ENCODE results near the gene RNF144A. TPM values are rescaled to one million over a fixed set of nuclear protein-coding genes. Genes with fewer than 3 reads are reported as not detected.

RNF144A gene
- total and polyA plus RNA-seq, 2 experiments from 2014 or later: 5.4 to 10.1 TPM

GRCh38 chr2:6939071-6939470 is 21.9 kb downstream of the RNF144A start:
- Histone ChIP-seq H3K9me3 (ENCODE audit: low read depth) (no peaks in the 10 kb centered on the region), H3K9me2 (replicated peaks; ENCODE audit: insufficient read depth) (no peaks in the 10 kb centered on the region), H3K27me3 (no peaks in the 10 kb centered on the region), H3K27ac (no peak overlapping the region), H3K4me2 (no peak overlapping the region), H4K20me1 (ENCODE audit: insufficient read depth, poor library complexity, severe bottlenecking) (no peaks in the 10 kb centered on the region), H3K79me2 (peaks cover 12% of the 10 kb centered on the region), H2AFZ (no peak overlapping the region), H3K4me1 (ENCODE audit: insufficient read depth) (no peaks in the 10 kb centered on the region), H3K36me3 (replicated peaks; ENCODE audit: insufficient read depth, low read depth) (no peaks in the 10 kb centered on the region), H3K4me3 (no peak overlapping the region)
- DNase-seq (ENCODE audit: low spot score): no peak
- 93% methylated on average over 2 of the region's 2 CpGs for WGBS (ENCODE audit: low lambda C conversion rate, missing lambda C conversion rate)
- TF ChIP-seq EZH2phosphoT487 (IDR thresholded peaks at IDR 0.05; ENCODE audit: low read depth, severe bottlenecking, unreplicated experiment): no peak
- TF ChIP-seq EZH2 (IDR thresholded peaks at IDR 0.05; ENCODE audit: borderline replicate concordance): no peak
- no peak for TF ChIP-seq CTCF (IDR thresholded peaks at IDR 0.05; ENCODE audit: poor library complexity)

GRCh38 chr2:6940820-6941219 is 23.6 kb downstream of the RNF144A start:
- no peak for DNase-seq (ENCODE audit: low spot score)
- H3K36me3 ChIP-seq (replicated peaks; ENCODE audit: insufficient read depth, low read depth): no peaks in the 10 kb centered on the region
- no peaks in the 10 kb centered on the region for H3K4me1 ChIP-seq (ENCODE audit: insufficient read depth)
- H3K79me2 ChIP-seq: peaks cover 6% of the 10 kb centered on the region
- H3K4me2 ChIP-seq: no peak overlapping the region
- no peak overlapping the region for H3K27ac ChIP-seq
- no peaks in the 10 kb centered on the region for H4K20me1 ChIP-seq (ENCODE audit: insufficient read depth, poor library complexity, severe bottlenecking)
- TF ChIP-seq EZH2 (IDR thresholded peaks at IDR 0.05; ENCODE audit: borderline replicate concordance) (no peak), EZH2phosphoT487 (IDR thresholded peaks at IDR 0.05; ENCODE audit: low read depth, severe bottlenecking, unreplicated experiment) (no peak), CTCF (IDR thresholded peaks at IDR 0.05; ENCODE audit: poor library complexity) (no peak)
- H3K9me2 ChIP-seq (replicated peaks; ENCODE audit: insufficient read depth): no peaks in the 10 kb centered on the region
- H2AFZ ChIP-seq: no peak overlapping the region
- no peak overlapping the region for H3K4me3 ChIP-seq
- 74% methylated on average over 2 of the region's 2 CpGs for WGBS (ENCODE audit: low lambda C conversion rate, missing lambda C conversion rate)
- H3K27me3 ChIP-seq: no peaks in the 10 kb centered on the region
- H3K9me3 ChIP-seq (ENCODE audit: low read depth): no peaks in the 10 kb centered on the region

GRCh38 chr2:6941299-6942046 is 24.3 kb downstream of the RNF144A start:
- H3K9me2 ChIP-seq (replicated peaks; ENCODE audit: insufficient read depth): no peaks in the 10 kb centered on the region
- no peaks in the 10 kb centered on the region for H3K4me1 ChIP-seq (ENCODE audit: insufficient read depth)

More at GRCh38 chr2:6941299-6942046, 24.3 kb downstream of the RNF144A start:
- no peak overlapping the region for H2AFZ ChIP-seq
- no peak for DNase-seq (ENCODE audit: low spot score)
- 91% methylated on average over 10 of the region's 10 CpGs for WGBS (ENCODE audit: low lambda C conversion rate, missing lambda C conversion rate)
- H3K79me2 ChIP-seq: peaks cover 6% of the 10 kb centered on the region
- H4K20me1 ChIP-seq (ENCODE audit: insufficient read depth, poor library complexity, severe bottlenecking): no peaks in the 10 kb centered on the region
- no peak overlapping the region for H3K27ac ChIP-seq
- H3K4me3 ChIP-seq: no peak overlapping the region
- no peak overlapping the region for H3K4me2 ChIP-seq
- no peaks in the 10 kb centered on the region for H3K36me3 ChIP-seq (replicated peaks; ENCODE audit: insufficient read depth, low read depth)
- H3K9me3 ChIP-seq (ENCODE audit: low read depth): no peaks in the 10 kb centered on the region
- H3K27me3 ChIP-seq: no peaks in the 10 kb centered on the region
- TF ChIP-seq EZH2phosphoT487 (IDR thresholded peaks at IDR 0.05; ENCODE audit: low read depth, severe bottlenecking, unreplicated experiment) (no peak), EZH2 (IDR thresholded peaks at IDR 0.05; ENCODE audit: borderline replicate concordance) (no peak), CTCF (IDR thresholded peaks at IDR 0.05; ENCODE audit: poor library complexity) (no peak)
